Stimulated activated CD4-positive, alpha-beta T cell treated with anti-CD3 and anti-CD28 coated beads, Interleukin-1b, Interleukin-23, amount 100 ng/mL, for 4 hours (primary cell): ENCODE results near the gene PRKAA2.
"Not testable (repeated sequence)": the region's sequence is repeated elsewhere in the genome, so short reads cannot be mapped to it uniquely, and the experiment has no call there.

ENCODE experiments used
- DNase-seq, 2 donors: peaks; one replicate each; pipeline ENCODE4 v3.0.0-alpha.2; 2020; ENCODE audit warnings: low read depth in 2 of 2

PRKAA2 gene

DNA sequence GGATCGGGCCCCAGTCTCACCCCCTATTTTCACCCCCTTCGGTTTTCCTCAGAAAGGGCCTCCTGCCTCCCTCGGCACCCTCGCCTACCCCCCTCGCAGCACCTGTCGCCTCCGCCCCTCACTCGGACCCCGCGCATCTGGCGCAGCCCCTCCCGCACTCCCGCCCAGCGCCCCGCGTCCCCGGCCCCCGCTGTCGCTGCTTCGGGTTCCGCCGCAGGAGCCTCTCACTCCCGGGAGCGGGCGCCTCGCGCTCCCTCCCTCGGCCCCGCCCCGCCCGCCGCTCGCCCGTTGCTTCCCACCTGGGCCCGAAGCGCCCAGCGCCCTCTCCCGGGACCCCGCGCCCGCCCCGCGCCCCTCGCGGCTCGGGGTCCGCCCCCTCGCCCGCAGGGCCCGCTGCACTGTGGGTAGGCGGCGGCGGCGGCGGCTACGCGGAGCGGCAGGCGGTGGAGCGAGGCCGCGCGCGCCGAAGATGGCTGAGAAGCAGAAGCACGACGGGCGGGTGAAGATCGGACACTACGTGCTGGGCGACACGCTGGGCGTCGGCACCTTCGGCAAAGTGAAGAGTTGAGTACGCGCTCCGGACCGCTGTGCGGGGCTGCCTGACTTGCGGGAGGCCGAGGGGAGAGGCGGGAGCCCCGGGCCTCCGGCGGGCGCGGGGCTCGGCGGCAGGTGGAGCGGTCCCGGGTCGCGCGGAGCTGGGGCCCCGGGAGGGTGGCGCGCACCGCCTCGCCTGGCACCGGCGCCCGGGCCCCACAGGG lies at the start of gene PRKAA2:
Gene PRKAA2 (plus strand): TSS at position 396 of the 758 bp plus-strand sequence. CDS start 74 bp downstream, at position 470.
- no peak for DNase-seq

DNA sequence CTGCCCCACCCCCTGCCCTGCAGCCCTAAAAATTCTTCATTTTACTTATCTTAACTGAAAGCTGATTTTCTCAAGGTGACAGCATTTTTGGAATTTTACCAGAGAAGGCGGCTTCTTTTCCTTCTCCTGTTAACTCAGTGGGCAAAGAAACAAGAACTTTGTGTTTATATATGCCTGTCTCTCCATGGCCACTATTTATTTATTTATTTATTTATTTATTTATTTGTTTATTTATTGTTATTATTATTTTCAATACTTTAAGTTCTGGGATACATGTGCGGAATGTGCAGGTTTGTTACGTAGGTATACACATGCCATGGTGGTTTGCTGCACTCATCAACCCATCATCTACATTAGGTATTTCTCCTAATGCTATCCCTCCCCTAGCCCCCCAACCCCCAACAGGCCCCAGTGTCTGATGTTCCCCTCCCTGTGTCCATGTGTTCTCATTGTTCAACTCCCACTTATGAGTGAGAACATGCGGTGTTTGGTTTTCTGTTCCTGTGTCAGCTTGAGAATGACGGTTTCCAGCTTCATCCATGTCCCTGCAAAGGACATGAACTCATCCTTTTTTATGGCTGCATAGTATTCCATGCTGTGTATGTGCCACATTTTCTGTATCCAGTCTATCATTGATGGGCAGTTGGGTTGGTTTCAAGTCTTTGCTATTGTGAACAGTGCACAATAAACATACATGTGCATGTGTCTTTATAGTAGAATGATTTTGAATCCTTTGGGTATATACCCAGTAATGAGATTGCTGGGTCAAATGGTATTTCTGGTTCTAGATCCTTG lies 49.5 kb upstream of the PRKAA2 start:
- not testable (repeated sequence) for DNase-seq

DNA sequence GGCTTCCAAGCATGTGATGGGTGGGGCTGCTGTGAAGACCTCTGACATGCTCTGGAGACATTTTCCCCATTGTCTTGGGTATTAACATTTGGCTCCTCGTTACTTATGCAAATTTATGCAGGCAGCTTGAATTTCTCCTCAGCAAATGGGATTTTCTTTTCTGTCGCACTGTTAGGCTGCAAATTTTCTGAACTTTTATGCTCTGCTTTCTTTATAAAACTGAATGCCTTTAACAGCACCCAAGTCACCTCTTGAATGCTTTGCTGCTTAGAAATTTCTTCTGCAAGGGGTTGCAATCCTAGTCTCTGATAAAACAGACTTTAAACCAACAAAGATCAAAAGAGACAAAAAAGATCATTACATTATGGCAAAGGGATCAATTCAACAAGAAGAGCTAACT lies 35.0 kb upstream of the PRKAA2 start:
- DNase-seq: not testable (repeated sequence)

DNA sequence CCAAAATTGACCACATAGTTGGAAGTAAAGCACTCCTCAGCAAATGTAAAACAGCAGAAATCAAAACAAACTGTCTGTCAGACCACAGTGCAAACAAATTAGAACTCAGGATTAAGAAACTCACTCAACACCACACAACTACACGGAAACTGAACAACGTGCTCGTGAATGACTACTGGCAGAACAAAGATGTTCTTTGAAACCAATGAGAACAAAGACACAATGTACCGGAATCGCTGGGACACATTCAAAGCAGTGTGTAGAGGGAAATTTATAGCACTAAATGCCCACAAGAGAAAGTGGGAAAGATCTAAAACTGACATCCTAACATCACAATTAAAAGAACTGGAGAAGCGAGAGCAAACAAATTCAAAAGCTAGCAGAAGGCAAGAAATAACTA lies 34.3 kb upstream of the PRKAA2 start:
- not testable (repeated sequence) for DNase-seq

DNA sequence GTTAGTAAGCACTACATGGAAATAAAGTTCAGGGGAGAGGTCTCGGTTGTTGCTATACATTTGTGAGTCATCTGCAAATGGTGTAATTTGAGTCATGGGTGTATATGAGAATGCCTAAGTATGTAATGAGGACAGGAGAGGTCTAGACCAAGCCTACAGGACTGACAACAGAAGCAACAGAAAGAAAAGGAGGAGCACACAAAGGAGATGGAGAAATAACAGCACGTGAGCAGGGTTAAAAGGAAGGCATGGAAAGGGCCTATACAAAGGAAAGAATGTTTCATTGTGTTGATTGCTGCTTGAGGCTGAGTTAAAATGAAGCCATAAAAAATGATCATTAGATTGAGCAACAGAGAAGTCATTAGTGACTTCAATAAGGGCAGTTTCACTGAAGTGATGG lies 28.0 kb upstream of the PRKAA2 start:
- no peak for DNase-seq

DNA sequence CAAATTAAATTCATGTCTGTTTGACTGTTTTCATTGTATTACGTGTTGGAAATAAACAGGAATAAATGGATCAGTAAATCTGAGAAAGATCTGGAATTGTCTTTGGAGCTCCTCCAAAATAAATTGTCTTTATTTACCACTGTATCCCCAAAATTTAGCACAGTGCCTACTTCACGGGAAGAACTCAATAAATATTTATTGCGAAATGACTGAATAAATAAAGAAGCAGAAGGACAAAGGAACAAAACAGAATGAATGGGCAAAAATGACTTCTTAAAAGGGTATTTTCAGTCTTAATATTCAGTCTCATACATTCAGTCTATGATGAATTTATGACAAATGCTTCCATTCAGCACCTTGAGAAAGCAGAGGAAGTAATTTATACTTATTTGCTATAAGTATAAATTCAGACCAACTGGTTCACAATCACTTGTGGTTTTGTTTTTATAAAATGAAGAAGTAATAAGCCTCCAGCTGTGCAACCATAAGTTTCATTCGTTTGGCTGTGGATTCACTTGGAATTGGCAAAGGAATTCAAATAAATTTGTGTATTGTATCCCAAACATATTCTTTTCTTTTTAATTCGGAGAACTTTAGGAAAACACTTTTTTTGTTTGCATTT lies 19.2 kb upstream of the PRKAA2 start:
- DNase-seq: no peak

DNA sequence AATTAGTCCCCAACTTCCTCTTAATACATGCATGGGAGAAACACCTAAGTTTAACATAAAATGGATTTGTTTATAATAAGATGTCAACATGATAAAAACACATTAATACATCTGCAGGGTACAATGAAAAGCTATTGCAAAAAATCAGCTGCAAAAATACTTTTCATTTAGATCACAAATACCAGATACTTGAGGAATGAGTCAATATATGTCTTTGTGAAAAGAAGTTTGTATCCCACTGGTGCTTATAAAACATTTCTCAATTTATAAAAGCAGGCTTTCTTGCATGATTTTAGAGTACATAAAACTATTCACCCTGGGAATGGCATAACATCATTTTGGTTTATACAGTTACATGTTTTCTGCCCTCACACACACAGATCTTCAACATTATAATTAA lies 18.6 kb upstream of the PRKAA2 start:
- DNase-seq: no peak

DNA sequence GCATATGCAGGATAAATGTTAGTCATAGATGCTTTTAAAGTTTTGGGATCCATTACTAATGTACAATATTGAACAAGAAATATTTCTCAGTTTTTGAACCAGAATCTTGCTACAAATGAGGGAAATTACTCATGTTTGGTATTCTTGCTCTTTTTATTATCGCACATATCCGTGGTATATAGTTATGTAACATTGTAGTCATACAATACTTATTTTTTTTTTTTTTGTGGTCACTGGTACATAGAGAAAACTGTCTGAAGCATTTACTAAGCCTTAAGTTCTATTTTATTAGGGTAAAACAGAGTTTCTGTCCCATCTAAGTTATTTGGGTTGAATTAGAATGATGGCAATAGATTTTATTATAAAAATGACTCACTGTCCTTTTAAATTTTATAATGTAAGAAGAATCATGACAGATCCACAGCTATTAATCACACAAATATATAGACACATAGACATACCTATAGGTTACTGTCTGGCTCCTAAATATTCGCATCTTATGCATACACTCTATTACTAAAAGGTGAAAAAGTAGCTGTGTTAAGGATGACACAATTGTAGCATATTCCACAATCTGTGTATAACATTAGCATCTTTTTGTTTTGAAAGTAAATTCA lies 18.0 kb upstream of the PRKAA2 start:
- DNase-seq: no peak

DNA sequence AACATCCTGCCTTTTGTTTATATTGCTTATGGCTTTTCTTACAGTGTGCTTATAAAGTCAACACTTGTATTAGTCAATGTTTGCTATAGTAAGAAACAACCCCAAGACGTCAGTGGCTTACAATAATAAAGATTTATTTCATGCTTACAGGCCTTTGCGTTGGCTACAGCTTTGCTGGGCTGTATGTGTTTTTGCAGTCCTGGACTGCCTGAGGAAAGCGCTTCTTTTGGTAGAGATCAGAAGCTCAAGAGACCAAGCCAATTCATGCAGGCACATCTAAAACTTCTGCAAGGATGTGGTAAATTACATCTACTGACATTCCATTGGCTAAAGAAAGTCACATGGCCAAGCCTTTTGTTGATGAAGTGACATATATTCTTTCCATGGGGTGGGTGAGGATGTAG lies 17.5 kb upstream of the PRKAA2 start:
- no peak for DNase-seq

DNA sequence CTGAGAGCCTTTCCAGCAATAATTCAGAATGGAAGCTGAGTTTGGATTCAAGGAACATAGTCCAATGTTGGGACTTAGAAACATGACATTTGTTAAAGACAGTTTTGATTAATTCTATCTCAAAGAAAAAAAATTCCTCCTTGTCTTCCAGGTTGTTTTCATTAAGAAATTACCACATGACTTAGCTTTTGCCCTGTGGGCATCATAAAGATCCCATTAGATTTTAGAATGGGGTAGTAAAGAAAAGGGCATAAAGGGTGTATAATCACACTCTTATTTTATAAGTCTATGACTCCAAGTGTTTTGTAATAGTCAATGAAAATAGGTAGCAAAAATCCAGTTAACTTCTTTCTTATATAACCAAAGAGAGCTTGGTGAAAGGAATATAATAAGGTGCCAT lies 14.3 kb upstream of the PRKAA2 start:
- no peak for DNase-seq

DNA sequence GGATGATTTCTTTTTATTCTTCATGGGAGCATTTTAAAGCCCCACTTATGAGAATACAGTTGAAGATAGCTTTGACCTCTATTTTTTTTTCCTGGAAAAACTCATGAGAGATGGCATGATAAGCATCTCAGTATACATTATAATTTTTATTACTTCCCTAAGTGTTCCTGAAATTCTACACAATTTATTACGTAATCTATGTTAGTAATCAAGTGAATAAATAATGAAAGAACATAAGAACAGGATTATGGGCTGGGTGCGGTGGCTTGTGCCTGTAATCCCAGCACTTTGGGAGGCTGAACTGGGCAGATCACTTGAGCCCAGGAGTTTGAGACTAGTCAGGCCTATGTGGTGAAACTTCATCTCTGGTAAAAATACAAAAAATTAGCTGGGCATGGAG lies 13.2 kb upstream of the PRKAA2 start:
- DNase-seq: no peak

DNA sequence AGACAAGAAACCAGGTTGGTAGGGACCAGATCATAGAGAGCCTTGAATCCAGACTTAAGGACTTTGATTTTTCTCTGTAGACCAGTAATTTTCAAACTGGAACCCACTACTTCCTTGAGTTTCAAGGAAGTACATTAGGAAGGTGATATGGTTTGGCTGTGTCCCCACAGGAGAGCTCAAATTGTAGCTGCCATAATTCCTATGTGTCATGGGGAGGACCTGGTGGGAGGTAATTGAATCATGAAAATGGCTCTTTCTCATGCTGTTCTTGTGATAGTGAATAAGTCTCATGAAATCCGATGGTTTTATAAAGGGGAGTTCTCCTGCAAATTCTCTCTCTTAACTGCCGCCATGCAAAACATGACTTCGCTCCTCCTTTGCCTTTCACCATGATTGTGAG lies 10.1 kb upstream of the PRKAA2 start:
- no peak for DNase-seq

DNA sequence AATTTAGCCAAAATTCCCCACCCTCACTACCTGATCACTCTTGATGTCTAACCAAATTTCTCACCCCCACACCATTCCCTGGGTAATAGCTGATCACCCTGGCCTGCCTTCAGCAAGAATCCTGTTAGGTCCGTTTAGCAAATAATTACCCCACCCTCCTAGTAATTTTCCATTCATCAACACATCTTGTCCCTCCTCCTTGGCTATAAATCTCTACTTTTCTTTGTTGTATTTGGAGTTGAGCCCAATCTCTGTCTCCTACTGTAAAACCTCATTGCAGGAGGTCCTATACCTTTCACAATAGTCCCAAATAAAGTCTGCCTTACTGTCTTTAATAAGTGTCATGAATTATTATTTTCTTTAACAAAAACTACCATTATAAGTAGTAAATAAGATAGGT lies 6.9 kb upstream of the PRKAA2 start:
- DNase-seq: no peak

DNA sequence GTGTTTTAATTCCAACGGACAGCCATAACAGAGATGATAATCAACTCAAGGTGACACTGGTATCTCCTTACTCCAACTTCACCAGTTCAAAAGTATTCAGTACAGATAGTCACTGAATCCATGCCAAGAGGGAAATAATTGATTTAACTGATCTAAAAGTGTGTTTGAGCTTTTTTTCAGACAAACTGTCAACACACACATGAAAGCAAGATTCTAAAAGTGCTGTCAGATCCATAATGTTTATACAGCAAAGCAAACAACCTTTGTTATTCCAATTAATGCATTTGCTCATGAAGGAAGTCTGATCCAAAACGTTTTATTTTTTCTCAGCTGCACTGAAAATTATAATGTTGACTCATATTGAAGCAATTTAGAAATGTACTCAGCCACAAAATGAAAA lies 5.9 kb upstream of the PRKAA2 start:
- no peak for DNase-seq

DNA sequence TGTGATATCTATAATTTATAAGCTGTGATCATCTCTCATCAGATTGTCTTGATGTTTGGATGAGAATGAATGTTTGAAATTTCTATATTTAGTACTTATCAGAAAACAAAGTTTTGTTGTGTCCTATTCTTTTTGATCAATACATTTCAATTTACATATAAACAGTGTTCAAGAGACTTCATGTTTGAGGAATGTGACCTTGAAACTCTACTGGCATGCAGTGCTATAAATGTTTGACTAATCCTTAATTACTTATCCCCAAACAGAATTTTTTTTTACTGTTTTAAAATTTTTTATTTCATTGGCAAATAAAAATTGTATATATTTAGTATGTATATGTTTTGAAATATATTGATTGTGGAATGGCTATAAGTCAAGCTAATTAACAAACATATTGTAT lies 1.5 kb upstream of the PRKAA2 start:
- DNase-seq: no peak

DNA sequence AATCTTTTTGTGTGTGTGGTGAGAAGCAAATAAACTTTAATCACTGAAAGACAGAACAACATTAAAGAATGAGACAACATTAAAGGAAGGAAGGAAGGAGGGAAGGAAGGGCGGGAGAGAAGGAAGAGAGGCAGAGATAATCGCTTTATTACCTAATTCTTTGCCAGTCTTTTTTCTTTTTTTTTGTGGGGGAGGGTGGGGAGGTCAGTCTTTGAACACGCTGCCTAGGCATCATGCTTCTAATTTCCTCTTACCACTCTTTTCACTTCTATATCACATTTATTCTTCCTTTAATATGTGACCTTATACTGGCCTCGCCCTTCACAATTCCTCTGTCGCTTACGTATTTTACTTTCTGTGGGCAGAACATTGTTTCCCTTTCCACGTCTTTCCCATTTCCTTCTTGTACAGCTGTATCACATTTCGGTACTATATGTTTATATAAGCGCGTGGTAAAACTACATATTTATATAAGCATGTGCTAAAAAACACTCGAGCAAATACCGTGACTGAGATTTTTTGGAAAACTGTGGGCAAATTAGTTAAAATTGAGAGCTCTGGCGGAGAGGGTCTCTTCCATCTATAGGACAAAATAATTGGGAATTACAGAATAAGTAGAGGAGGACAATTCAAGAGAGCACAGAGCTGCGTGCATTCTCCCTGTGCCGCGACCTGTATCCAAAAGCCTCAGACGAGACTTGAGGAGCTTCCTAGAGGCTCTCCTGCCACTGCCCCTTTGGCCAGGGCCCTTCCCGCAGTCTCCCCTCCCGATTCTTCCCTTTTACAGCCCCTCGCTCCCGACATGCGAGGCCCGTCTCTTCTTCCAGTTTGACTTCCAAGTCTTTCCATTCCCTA lies 823 bp upstream of the PRKAA2 start:
- DNase-seq: no peak

DNA sequence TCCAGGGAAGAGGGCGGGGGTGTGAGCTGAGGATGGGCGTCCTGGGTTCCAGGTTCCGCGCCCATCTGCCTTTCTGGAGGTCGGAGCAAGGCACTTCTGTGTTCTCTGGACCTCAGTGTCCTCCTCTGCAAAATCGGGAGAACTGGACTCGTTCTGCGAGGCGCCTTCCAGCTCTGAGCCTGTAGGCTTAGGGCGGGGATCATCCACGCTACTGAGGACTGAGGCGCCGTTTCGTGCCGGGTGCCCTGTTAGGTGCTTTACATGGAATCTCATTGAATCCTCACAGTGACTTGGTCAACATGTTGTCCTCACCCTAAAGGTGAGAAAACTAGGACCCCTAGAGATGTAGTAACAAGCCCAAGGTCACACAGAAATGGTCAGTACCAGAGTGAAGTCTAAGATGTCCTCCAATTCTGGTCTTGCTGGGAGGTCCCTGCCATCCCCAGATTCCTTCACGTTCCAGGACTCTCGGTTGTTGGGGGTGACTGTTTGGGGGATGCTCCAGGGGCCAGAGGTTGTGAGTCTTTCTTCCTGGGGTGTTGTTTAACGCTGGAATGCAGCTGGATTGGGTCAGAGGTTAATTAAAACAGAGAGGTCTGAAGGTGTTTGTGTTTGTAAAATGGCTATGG lies 677 bp downstream of the PRKAA2 start:
- DNase-seq: no peak

DNA sequence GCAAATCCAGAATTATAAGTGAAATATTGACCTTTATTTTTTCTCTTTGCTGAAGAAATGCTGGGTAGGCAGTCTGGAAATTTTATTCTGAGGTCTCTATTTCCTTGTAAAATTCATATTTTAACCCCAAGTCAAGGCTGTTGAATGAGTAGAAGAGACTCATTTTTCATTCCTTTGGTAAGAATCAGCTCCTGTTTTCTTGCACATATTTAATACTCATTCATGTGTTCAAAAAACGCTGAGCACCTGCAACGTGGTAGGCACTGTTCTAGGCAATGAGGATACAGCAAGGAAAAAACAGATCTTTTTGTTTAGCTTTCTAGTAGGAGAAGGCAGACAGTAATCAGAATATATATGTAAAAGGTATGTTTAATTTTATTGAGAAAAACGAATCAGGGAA lies 1.5 kb downstream of the PRKAA2 start:
- DNase-seq: no peak

DNA sequence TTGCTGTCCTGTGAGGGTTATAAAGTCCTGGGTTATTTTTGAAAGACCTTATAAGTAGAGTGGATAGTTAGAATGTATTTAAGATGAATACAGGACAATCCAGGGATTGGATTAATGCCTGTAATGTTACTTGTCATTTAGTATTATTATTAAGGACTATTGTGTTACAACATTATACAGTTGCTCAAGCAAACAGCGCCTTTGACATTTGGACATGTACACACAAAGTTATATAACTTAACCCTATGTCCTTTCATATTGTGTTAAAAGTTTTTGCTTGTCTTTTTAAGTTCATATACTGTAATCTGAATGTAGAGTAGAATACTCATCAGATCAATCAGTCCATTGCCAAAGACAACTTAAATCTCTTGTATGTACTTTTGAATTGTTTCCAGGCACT lies 2.0 kb downstream of the PRKAA2 start:
- no peak for DNase-seq

DNA sequence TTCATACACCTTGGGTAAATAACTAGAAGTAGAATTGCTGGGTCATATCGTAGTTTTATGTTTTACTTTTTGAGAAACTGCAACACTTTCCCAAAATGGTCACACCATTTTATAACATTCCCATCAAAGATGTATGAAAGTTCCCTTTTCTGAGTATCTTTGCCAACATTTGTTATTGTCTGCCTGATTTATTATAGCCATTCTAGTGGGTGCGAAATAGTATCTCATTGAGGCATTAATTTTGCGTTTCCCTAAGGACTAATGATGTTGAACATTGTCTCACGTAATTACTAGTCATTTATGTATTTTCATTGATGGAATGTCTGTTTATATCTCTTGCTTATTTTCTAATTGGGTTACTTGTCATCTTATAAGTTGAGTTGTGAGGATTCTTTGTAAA lies 3.4 kb downstream of the PRKAA2 start:
- DNase-seq: no peak
